SK-N-SH (cell line): Measurements from ENCODE around the gene CLIC5. TPM values are rescaled to one million over a fixed set of nuclear protein-coding genes. Genes with fewer than 3 reads are reported as not detected.
A peak's percentile ranks its signal among the peaks of the same experiment; 100 is the strongest.

ENCODE experiments used
- CTCF ChIA-PET: fragments of 300-600, 350-600 bp; formaldehyde crosslinking; extraction: SDS; loops from one replicate; lab custom pipeline; 2021; lab: Yijun Ruan, JAX
- POLR2A ChIA-PET: fragments of 350-600 bp; sonication (Branson Sonifier 250); formaldehyde crosslinking; extraction: SDS; loops from one replicate; lab custom pipeline; 2020; ENCODE audit warnings: antibody characterized with exemption, inconsistent platforms; lab: Yijun Ruan, JAX
- DNase-seq: peaks from one replicate; pipeline ENCODE4 v3.0.0; 2012
- H2AFZ ChIP-seq: fragments of 200-600 bp; sonication (generic); 2 replicates; pipeline ENCODE4 v1.8.1; 2016; ENCODE audit warnings: antibody characterized with exemption, mild to moderate bottlenecking, low read depth
- H3F3A ChIP-seq: fragments of 200-600 bp; sonication (generic); replicated peaks from 2 replicates; pipeline ENCODE3; 2016; ENCODE audit warnings: antibody characterized with exemption, mild to moderate bottlenecking; ENCODE audit not compliant: insufficient read depth
- H3K27ac ChIP-seq, 2 experiments: fragments of 200-500 bp in 1 of 2; fragments of 200-600 bp in 1 of 2; sonication (Bioruptor generic) in 1 of 2; sonication (generic), shearing (Covaris generic) in 1 of 2; 2 replicates each; pipeline versions ENCODE4 v1.5.1 to v1.6.1; 2014 to 2016; ENCODE audit warnings: low read depth in 2 of 2, inconsistent platforms in 1 of 2, low read length in 1 of 2, mild to moderate bottlenecking in 1 of 2, mixed read lengths in 1 of 2
- H3K27me3 ChIP-seq: fragments of 200-600 bp; sonication (generic), shearing (Covaris generic); 2 replicates; pipeline ENCODE4 v1.6.1; 2016; ENCODE audit warnings: mixed run types; ENCODE audit not compliant: insufficient read depth
- H3K36me3 ChIP-seq, 2 experiments: fragments of 200-500 bp in 1 of 2; fragments of 200-600 bp in 1 of 2; sonication (Bioruptor generic) in 1 of 2; sonication (generic) in 1 of 2; replicated peaks in 1 of 2; 2 replicates each; pipeline versions ENCODE3 to v1.5.1; 2014 to 2016; ENCODE audit warnings: low read length in 1 of 2, mild to moderate bottlenecking in 1 of 2; ENCODE audit not compliant: insufficient read depth in 2 of 2, control insufficient read depth in 1 of 2
- H3K4me1 ChIP-seq, 2 experiments: fragments of 200-500 bp in 1 of 2; fragments of 200-600 bp in 1 of 2; sonication (Bioruptor generic) in 1 of 2; sonication (generic), shearing (Covaris generic) in 1 of 2; 2 replicates each; pipeline versions ENCODE4 v1.5.1 to v1.6.1; 2014 to 2016; ENCODE audit warnings: low read depth in 1 of 2, low read length in 1 of 2, mixed run types in 1 of 2; ENCODE audit not compliant: insufficient read depth in 2 of 2, control insufficient read depth in 1 of 2
- H3K4me2 ChIP-seq: fragments of 200-600 bp; sonication (generic), shearing (Covaris generic); 2 replicates; pipeline ENCODE4 v1.6.1; 2017; ENCODE audit warnings: mixed run types
- H3K4me3 ChIP-seq, 2 experiments: fragments of 200-500 bp in 1 of 2; fragments of 200-600 bp in 1 of 2; sonication (Bioruptor generic) in 1 of 2; sonication (generic), shearing (Covaris generic) in 1 of 2; 2 replicates each; pipeline versions ENCODE4 v1.5.1 to v1.8.1; 2014 to 2016; ENCODE audit warnings: low read depth in 2 of 2, inconsistent platforms in 1 of 2, low read length in 1 of 2, mild to moderate bottlenecking in 1 of 2, mixed read lengths in 1 of 2, moderate library complexity in 1 of 2
- H3K79me2 ChIP-seq: fragments of 200-600 bp; sonication (generic); 2 replicates; pipeline ENCODE4 v1.8.1; 2017; ENCODE audit warnings: mild to moderate bottlenecking; ENCODE audit not compliant: insufficient read depth
- H3K9ac ChIP-seq: fragments of 200-600 bp; sonication (generic); 2 replicates; pipeline ENCODE4 v1.6.1; 2017; ENCODE audit warnings: mixed run types
- H3K9me2 ChIP-seq: fragments of 200-600 bp; sonication (generic); 2 replicates; pipeline ENCODE4 v1.6.1; 2017; ENCODE audit warnings: mixed run types
- H3K9me3 ChIP-seq: fragments of 200-600 bp; sonication (generic); 2 replicates; pipeline ENCODE4 v1.6.1; 2017; ENCODE audit warnings: mixed run types, mild to moderate bottlenecking, moderate library complexity
- H4K20me1 ChIP-seq: fragments of 200-600 bp; sonication (generic); 2 replicates; pipeline ENCODE4 v1.6.1; 2017; ENCODE audit warnings: mild to moderate bottlenecking, mixed run types; ENCODE audit not compliant: insufficient read depth
- CTCF ChIP-seq: fragments of 200-600 bp; sonication (generic); IDR thresholded peaks from 2 replicates; pipeline ENCODE4 v1.6.1; 2017; ENCODE audit warnings: antibody characterized with exemption, mild to moderate bottlenecking, moderate library complexity
- EP300 ChIP-seq, 2 experiments: IDR thresholded peaks; 2 replicates each; pipeline versions ENCODE4 v1.4.0 to v1.6.1; 2012; ENCODE audit warnings: borderline replicate concordance in 1 of 2, low read depth in 1 of 2, low read length in 1 of 2
- FOSL2 ChIP-seq: IDR thresholded peaks from 2 replicates; pipeline ENCODE4 v1.4.0; 2012; ENCODE audit warnings: low read depth, mild to moderate bottlenecking, moderate library complexity, borderline replicate concordance
- GABPA ChIP-seq: IDR thresholded peaks from 2 replicates; pipeline ENCODE4 v1.4.0; 2012; ENCODE audit warnings: low read depth, mild to moderate bottlenecking
- MEF2A ChIP-seq: IDR thresholded peaks from 2 replicates; pipeline ENCODE4 v1.4.0; 2012; ENCODE audit warnings: low read depth, borderline replicate concordance
- MXI1 ChIP-seq: IDR thresholded peaks from 2 replicates; pipeline ENCODE4 v1.6.1; 2012; ENCODE audit warnings: mild to moderate bottlenecking, low read depth, low read length, improper control_type of control experiment
- NRF1 ChIP-seq: IDR thresholded peaks from 2 replicates; pipeline ENCODE4 v1.6.1; 2012; ENCODE audit warnings: low read depth, mild to moderate bottlenecking, low read length
- RAD21 ChIP-seq: IDR thresholded peaks from 2 replicates; pipeline ENCODE4 v1.6.1; 2012; ENCODE audit warnings: mild to moderate bottlenecking, low read length
- RCOR1 ChIP-seq: fragments of 150-350 bp; IDR thresholded peaks from 2 replicates; pipeline ENCODE4 v1.6.1; 2017; ENCODE audit warnings: antibody characterized with exemption, low read length
- RXRA ChIP-seq: IDR thresholded peaks from 2 replicates; pipeline ENCODE4 v1.4.0; 2012; ENCODE audit warnings: low read depth, mild to moderate bottlenecking, borderline replicate concordance
- SIN3A ChIP-seq: IDR thresholded peaks from 2 replicates; pipeline ENCODE4 v1.6.1; 2012; ENCODE audit warnings: low read depth, mild to moderate bottlenecking, low read length, moderate library complexity, borderline replicate concordance
- SMC3 ChIP-seq: IDR thresholded peaks from 2 replicates; pipeline ENCODE4 v1.6.1; 2012; ENCODE audit warnings: low read depth, low read length, improper control_type of control experiment
- TCF12 ChIP-seq: IDR thresholded peaks from 2 replicates; pipeline ENCODE4 v1.4.0; 2012
- TEAD4 ChIP-seq: IDR thresholded peaks from 2 replicates; pipeline ENCODE4 v1.4.0; 2012; ENCODE audit warnings: mild to moderate bottlenecking, borderline replicate concordance; ENCODE audit not compliant: insufficient read depth
- USF1 ChIP-seq: IDR thresholded peaks from 2 replicates; pipeline ENCODE4 v1.4.0; 2012; ENCODE audit warnings: low read depth, borderline replicate concordance
- USF2 ChIP-seq: fragments of 150-350 bp; IDR thresholded peaks from 2 replicates; pipeline ENCODE4 v1.6.1; 2017; ENCODE audit warnings: antibody characterized with exemption, low read length, low read depth, borderline replicate concordance
- YY1 ChIP-seq: IDR thresholded peaks from 2 replicates; pipeline ENCODE4 v1.4.0; 2012; ENCODE audit warnings: low read depth, mild to moderate bottlenecking
- WGBS: methylation state at CpG from one replicate; pipeline ENCODE4 v1.1.6; 2017; ENCODE audit warnings: low lambda C conversion rate; 5-methylcytosine and 5-hydroxymethylcytosine counted together
- polyA plus RNA-seq, 3 experiments: library from polyadenylated mRNA; depleted of rRNA; stranded (reverse); fragments of >200 nt; gene quantifications; 2 replicates each; pipeline ENCODE4 v1.2.3, GENCODE V29; 2012

The CLIC5 gene
- polyA plus RNA-seq, 1 of the 3 experiments (the other 2 are of a cell fraction), result 0.03 TPM

GRCh38 chr6:45880676-45881075 is 135.0 kb downstream of the CLIC5 start:
- Histone ChIP-seq H3K9me3 (no peaks in the 10 kb centered on the region), H3F3A (no peaks in the 10 kb centered on the region), H3K4me1 (no peaks in the 10 kb centered on the region), H4K20me1 (no peaks in the 10 kb centered on the region), H3K79me2 (no peaks in the 10 kb centered on the region), H2AFZ (no peak overlapping the region), H3K9me2 (no peaks in the 10 kb centered on the region), H3K4me2 (no peak overlapping the region), H3K27ac (no peak overlapping the region), H3K4me3 (no peak overlapping the region), H3K27me3 (peaks cover 21% of the 10 kb centered on the region; the same call in 1 of the 2 replicates), H3K9ac (no peak overlapping the region), H3K36me3 (no peaks in the 10 kb centered on the region)
- TF ChIP-seq TEAD4, result no peak
- no peak for TF ChIP-seq USF2
- POLR2A ChIA-PET, result no interaction called here
- no peak for DNase-seq
- CTCF ChIA-PET, result no interaction called here
- 32% methylated on average over 6 of the region's 6 CpGs for WGBS

- no peaks in the 10 kb centered on the region for H3K36me3 ChIP-seq
- peak overlapping the region; percentile 70 for H3K4me2 ChIP-seq
- TF ChIP-seq EP300 (IDR thresholded peaks at IDR 0.05; ENCODE audit: borderline replicate concordance in 1 of 2, low read depth in 1 of 2, low read length in 1 of 2) (no peak), YY1 (no peak), MEF2A (no peak), FOSL2 (no peak), TCF12 (no peak), MXI1 (no peak), RAD21 (no peak), NRF1 (no peak), SIN3A (no peak), CTCF (no peak), SMC3 (no peak), RCOR1 (no peak), GABPA (no peak), USF1 (no peak), RXRA (no peak)
- TF ChIP-seq, all 33 proteins: peak for 0
- ChIA-PET CTCF (no interaction called here), POLR2A (no interaction called here)
- 14% methylated on average over 1 of the region's 5 CpGs for WGBS
- H3K4me1 ChIP-seq, result no peaks in the 10 kb centered on the region
- H3K4me3 ChIP-seq, result peak overlapping the region in 1 of 2 experiments; percentile 40; a peak in 1 of 4 replicates
- no peak overlapping the region for H3K27ac ChIP-seq
- H4K20me1 ChIP-seq, result no peaks in the 10 kb centered on the region
- no peaks in the 10 kb centered on the region for H3K9me3 ChIP-seq
- H2AFZ ChIP-seq, result peak overlapping the region; percentile 43; the same call in 1 of the 2 replicates
- H3K27me3 ChIP-seq, result peaks cover 18% of the 10 kb centered on the region; the same call in 1 of the 2 replicates
- H3K9ac ChIP-seq, result no peak overlapping the region
- no peaks in the 10 kb centered on the region for H3F3A ChIP-seq
- no peak for DNase-seq
- no peaks in the 10 kb centered on the region for H3K79me2 ChIP-seq
- no peaks in the 10 kb centered on the region for H3K9me2 ChIP-seq
Observed at GRCh38 chr6:45880159-45880558, 135.5 kb downstream of the CLIC5 start.
